ENCODE data around the gene RMRP.

DNA sequence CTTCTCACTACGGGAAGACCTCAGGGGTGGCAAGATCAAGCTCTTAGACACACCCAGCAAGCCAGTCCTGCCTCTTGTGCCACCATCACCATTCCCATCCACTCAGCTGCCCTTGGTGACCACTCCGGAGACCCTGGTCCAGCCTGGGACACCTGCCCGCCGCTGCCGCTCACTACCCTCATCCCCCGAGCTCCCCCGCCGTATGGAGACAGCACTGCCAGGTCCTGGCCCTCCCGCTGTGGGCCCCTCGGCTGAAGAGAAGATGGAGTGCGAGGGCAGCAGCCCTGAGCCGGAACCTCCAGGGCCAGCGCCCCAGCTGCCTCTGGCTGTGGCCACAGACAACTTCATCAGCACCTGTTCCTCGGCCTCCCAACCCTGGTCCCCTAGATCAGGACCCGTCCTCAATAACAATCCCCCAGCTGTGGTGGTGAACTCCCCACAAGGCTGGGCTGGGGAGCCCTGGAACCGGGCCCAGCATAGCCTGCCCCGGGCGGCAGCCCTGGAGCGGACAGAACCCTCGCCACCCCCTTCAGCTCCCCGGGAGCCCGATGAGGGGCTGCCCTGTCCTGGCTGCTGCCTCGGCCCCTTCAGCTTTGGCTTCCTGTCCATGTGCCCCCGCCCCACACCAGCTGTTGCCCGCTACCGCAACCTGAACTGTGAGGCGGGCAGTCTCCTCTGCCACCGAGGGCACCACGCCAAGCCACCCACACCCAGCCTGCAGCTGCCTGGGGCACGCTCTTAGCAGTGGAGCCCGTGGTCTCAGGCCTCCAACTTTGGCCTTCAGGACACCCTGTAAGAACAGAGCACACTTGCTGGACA lies 48.6 kb downstream of the RMRP start:
- TF ChIP-seq, protein P1, sequence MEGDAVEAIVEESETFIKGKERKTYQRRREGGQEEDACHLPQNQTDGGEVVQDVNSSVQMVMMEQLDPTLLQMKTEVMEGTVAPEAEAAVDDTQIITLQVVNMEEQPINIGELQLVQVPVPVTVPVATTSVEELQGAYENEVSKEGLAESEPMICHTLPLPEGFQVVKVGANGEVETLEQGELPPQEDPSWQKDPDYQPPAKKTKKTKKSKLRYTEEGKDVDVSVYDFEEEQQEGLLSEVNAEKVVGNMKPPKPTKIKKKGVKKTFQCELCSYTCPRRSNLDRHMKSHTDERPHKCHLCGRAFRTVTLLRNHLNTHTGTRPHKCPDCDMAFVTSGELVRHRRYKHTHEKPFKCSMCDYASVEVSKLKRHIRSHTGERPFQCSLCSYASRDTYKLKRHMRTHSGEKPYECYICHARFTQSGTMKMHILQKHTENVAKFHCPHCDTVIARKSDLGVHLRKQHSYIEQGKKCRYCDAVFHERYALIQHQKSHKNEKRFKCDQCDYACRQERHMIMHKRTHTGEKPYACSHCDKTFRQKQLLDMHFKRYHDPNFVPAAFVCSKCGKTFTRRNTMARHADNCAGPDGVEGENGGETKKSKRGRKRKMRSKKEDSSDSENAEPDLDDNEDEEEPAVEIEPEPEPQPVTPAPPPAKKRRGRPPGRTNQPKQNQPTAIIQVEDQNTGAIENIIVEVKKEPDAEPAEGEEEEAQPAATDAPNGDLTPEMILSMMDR (IDR thresholded peaks at IDR 0.05; ENCODE audit: low read length): no peak
- TF ChIP-seq EZH2 (IDR thresholded peaks at IDR 0.05; ENCODE audit: borderline replicate concordance, low read length): no peak

Measured in OCI-LY1 (cell line).